Colonic mucosa (tissue), 4 donors: ENCODE measurements around the gene PRLR. TPM values are rescaled to one million over a fixed set of nuclear protein-coding genes. Genes with fewer than 3 reads are reported as not detected.

Source experiments
- DNase-seq: peaks from one replicate; pipeline ENCODE4 v3.0.0-alpha.2; 2020
- H3K27ac ChIP-seq: fragments of 200-600 bp; one replicate; pipeline ENCODE4 v1.8.0; 2021
- H3K27me3 ChIP-seq: fragments of 200-600 bp; one replicate; pipeline ENCODE4 v1.8.0; 2021
- H3K36me3 ChIP-seq: fragments of 200-600 bp; one replicate; pipeline ENCODE4 v1.8.0; 2021
- H3K4me1 ChIP-seq: fragments of 200-600 bp; one replicate; pipeline ENCODE4 v1.8.0; 2021; ENCODE audit warnings: mild to moderate bottlenecking
- H3K4me3 ChIP-seq: fragments of 200-600 bp; one replicate; pipeline ENCODE4 v1.8.0; 2021
- H3K9ac ChIP-seq, 2 donors: one replicate each; pipeline ENCODE4 v1.7.0; 2013; ENCODE audit warnings: control low read depth in 2 of 2, low read depth in 2 of 2, low read length in 2 of 2
- H3K9me3 ChIP-seq: fragments of 200-600 bp; one replicate; pipeline ENCODE4 v1.8.0; 2021
- intact Hi-C: fragments of 100-400 bp; cut with DNase I; formaldehyde crosslinking; loops from one replicate; pipeline ENCODE4 v1.14.1; 2022
- total RNA-seq, 2 donors: library from RNA; stranded (reverse); fragmentation: NEBNext Ultra II Directional in 1 of 2; extraction: Animal tissue kit (Norgen Biotek cat#: 25700) in 1 of 2; gene quantifications; one replicate each; pipeline ENCODE4 v1.2.1, GENCODE V29; 2021
- TF ChIP-seq, protein P1 (sequence below): fragments of 200-600 bp; IDR thresholded peaks from one replicate; pipeline ENCODE4 v1.8.0; 2022; ENCODE audit warnings: antibody characterized with exemption, mild to moderate bottlenecking
- donor health status: healthy.
- donor health status: DM: no; HTN: no; CAD: no.
- donor health status: DM: no; HTN: no; CAD: no.

The PRLR gene
- total RNA-seq, 2 donors from 2014 or later: 23.7 to 38.6 TPM

DNA sequence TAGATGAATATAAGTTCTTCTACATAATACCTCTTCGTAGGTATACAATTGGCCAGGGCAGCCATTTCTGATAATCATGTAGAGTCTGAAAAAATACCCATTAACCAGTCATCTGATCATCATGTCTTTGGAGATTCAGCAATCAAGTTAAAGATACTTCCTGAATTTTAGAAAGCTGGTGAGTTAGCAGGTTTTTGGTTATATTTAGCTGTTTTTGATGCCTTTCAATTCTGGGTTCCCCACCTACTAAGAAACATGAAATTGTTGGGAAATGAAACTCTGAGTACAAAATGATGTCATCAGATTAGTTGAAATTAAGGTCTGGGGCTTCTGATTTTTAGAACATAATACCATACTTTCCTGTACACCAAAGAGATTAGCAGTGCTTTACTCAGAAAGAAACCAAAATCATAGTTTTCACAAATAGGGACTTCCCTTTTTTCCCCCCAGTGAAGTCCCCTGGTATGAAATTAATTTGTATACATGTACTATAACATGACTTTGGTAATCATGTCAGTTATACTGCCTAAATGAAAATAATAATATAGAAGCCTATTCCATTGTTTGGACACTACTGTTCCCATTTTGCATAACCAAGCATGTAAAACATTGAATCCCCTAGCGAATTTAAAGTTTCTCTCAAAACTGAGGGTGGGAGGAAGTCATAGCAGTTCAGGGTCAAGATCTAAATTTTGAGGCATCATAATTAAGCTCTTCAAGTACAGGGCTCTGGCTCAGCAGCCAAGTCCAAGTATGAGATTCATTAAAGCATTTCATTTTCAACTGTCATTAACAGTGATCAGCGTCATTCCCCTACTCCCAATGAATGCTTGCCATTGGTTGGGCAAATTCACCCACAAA is 17.9 kb downstream of the PRLR start:
- no peaks in the 10 kb centered on the region for H3K27me3 ChIP-seq
- H3K4me1 ChIP-seq: no peaks in the 10 kb centered on the region
- intact Hi-C loops: no loop called here
- TF ChIP-seq, protein P1, sequence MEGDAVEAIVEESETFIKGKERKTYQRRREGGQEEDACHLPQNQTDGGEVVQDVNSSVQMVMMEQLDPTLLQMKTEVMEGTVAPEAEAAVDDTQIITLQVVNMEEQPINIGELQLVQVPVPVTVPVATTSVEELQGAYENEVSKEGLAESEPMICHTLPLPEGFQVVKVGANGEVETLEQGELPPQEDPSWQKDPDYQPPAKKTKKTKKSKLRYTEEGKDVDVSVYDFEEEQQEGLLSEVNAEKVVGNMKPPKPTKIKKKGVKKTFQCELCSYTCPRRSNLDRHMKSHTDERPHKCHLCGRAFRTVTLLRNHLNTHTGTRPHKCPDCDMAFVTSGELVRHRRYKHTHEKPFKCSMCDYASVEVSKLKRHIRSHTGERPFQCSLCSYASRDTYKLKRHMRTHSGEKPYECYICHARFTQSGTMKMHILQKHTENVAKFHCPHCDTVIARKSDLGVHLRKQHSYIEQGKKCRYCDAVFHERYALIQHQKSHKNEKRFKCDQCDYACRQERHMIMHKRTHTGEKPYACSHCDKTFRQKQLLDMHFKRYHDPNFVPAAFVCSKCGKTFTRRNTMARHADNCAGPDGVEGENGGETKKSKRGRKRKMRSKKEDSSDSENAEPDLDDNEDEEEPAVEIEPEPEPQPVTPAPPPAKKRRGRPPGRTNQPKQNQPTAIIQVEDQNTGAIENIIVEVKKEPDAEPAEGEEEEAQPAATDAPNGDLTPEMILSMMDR: no peak
- no peak for DNase-seq
- H3K36me3 ChIP-seq: no peaks in the 10 kb centered on the region
- no peak overlapping the region for H3K4me3 ChIP-seq
- no peaks in the 10 kb centered on the region for H3K9me3 ChIP-seq
- H3K27ac ChIP-seq: no peak overlapping the region
- no peak overlapping the region for H3K9ac ChIP-seq

DNA sequence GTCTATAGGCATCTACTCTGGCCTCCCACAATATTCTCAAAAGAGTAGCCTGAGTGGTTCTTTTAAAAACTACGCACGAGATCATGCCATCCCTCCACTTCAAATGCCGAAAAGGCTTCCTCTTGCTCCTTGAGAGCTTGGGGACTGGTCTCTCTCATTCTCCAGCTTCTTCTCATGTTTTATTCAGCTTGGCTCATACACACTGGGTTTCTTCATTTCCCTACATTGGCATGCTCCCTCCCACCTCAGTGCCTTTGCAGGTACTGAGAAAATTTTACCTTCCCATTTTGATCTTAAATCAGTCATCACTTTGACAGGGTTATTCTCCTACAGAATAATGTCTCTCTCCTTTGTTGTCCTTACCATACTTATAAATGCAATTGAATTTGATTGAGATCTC is 20.4 kb downstream of the PRLR start:
- Histone ChIP-seq H3K9ac (no peak overlapping the region), H3K36me3 (no peaks in the 10 kb centered on the region), H3K27me3 (no peaks in the 10 kb centered on the region), H3K4me3 (no peak overlapping the region), H3K9me3 (no peaks in the 10 kb centered on the region), H3K27ac (no peak overlapping the region), H3K4me1 (no peaks in the 10 kb centered on the region)
- TF ChIP-seq, protein P1: no peak
- DNase-seq: no peak
- intact Hi-C loops: no loop called here

DNA sequence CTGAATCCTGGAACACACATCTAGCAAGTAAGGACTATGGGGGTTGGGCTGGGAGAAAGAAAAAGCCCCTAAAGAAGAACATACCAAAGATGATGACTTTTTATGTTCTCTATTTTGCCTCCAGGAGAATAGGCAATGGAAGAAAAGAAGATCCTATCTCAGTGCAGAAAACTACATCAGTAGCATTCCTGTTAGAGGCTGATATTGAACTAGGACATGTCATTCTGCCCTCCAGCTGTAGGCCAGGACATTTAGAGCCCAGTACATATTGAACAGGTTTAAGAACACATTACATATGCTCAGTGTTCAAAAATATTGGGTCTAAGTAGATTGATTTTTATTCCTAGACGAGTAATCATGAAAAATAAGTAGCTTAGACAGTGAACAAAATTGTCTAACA is 24.7 kb downstream of the PRLR start:
- intact Hi-C loops: no loop called here
- TF ChIP-seq, protein P1: no peak

GRCh38 chr5:35205186-35205585 is 25.1 kb downstream of the PRLR start:
- Histone ChIP-seq H3K36me3 (no peaks in the 10 kb centered on the region), H3K4me3 (no peak overlapping the region), H3K9me3 (no peaks in the 10 kb centered on the region), H3K9ac (no peak overlapping the region), H3K4me1 (no peaks in the 10 kb centered on the region), H3K27me3 (no peaks in the 10 kb centered on the region), H3K27ac (no peak overlapping the region)
- TF ChIP-seq, protein P1: no peak
- intact Hi-C loops: no loop called here
- DNase-seq: no peak

More for the DNA sequence above, 24.7 kb downstream of the PRLR start:
- no peak overlapping the region for H3K27ac ChIP-seq
- H3K4me1 ChIP-seq: no peaks in the 10 kb centered on the region
- H3K9ac ChIP-seq: no peak overlapping the region
- H3K27me3 ChIP-seq: no peaks in the 10 kb centered on the region
- no peaks in the 10 kb centered on the region for H3K36me3 ChIP-seq
- H3K4me3 ChIP-seq: no peak overlapping the region
- no peaks in the 10 kb centered on the region for H3K9me3 ChIP-seq
- DNase-seq: no peak

GRCh38 chr5:35203403-35203802 is 26.9 kb downstream of the PRLR start:
- intact Hi-C loops: no loop called here
- H3K27ac ChIP-seq: no peak overlapping the region
- no peaks in the 10 kb centered on the region for H3K9me3 ChIP-seq
- peaks cover 5% of the 10 kb centered on the region for H3K4me1 ChIP-seq
- H3K36me3 ChIP-seq: no peaks in the 10 kb centered on the region
- no peaks in the 10 kb centered on the region for H3K27me3 ChIP-seq
- no peak overlapping the region for H3K4me3 ChIP-seq
- no peak overlapping the region for H3K9ac ChIP-seq
- no peak for DNase-seq
- TF ChIP-seq, protein P1: no peak
